HepG2 (cell line): Measurements from ENCODE around the gene ZDHHC8. TPM values are rescaled to one million over a fixed set of nuclear protein-coding genes. Genes with fewer than 3 reads are reported as not detected.

Source experiments
- ATAC-seq: fragments of 200-7000 bp; cut with Tn5 transposase; 3 replicates; pipeline ENCODE4 v1.9.1; 2020; ENCODE audit warnings: mild to moderate bottlenecking, moderate library complexity
- BruUV-seq: library from RNA; stranded (reverse); fragments of 400-500 nt; replicated peaks from 2 replicates; lab custom pipeline; 2021; lab: Mats Ljungman, UMichigan
- CTCF ChIA-PET: fragments of 300-600 bp; formaldehyde crosslinking; extraction: SDS; loops from one replicate; lab custom pipeline; 2021; ENCODE audit warnings: low total read pairs, inconsistent platforms, low intra/inter-chr PET ratio; lab: Yijun Ruan, JAX
- POLR2A ChIA-PET: fragments of 350-600 bp; sonication (Branson Sonifier 250); formaldehyde crosslinking; loops from one replicate; lab custom pipeline; 2020; ENCODE audit warnings: antibody characterized with exemption, inconsistent platforms; lab: Yijun Ruan, JAX
- DNase-seq: peaks from one replicate; pipeline ENCODE4 v3.0.0-alpha.2; 2015; ENCODE audit warnings: low spot score
- FAIRE-seq: peaks from 3 replicates; lab custom pipeline; 2011; peaks lifted over from hg19 to GRCh38; lab: Jason Lieb, UNC
- H2AFZ ChIP-seq: one replicate; pipeline ENCODE4 v1.6.1; 2011; ENCODE audit warnings: low read length, inconsistent platforms
- H3K27ac ChIP-seq: fragments of 300-600 bp; 3 replicates; pipeline ENCODE4 v1.8.0; 2011; ENCODE audit warnings: mixed run types, mild to moderate bottlenecking, mixed read lengths, low read length, inconsistent platforms; ENCODE audit not compliant: insufficient read depth; ENCODE audit errors: extremely low read length
- H3K27me3 ChIP-seq, 2 experiments: fragments of 200-600 bp in 1 of 2; 2 replicates in 1 of 2; 3 replicates in 1 of 2; pipeline versions ENCODE4 v1.6.0 to v1.8.0; 2011; ENCODE audit warnings: low read length in 2 of 2, mild to moderate bottlenecking in 2 of 2, moderate library complexity in 2 of 2, inconsistent platforms in 1 of 2; ENCODE audit not compliant: insufficient read depth in 2 of 2, control insufficient read depth in 1 of 2
- H3K36me3 ChIP-seq, 2 experiments: fragments of 200-600 bp in 1 of 2; replicated peaks in 1 of 2; 2 replicates in 1 of 2; 3 replicates in 1 of 2; pipeline versions ENCODE4 v1.5.1 to v1.8.0; 2011; ENCODE audit warnings: low read length in 2 of 2, inconsistent platforms in 1 of 2; ENCODE audit not compliant: insufficient read depth in 2 of 2, control insufficient read depth in 1 of 2
- H3K4me1 ChIP-seq: 2 replicates; pipeline ENCODE4 v1.5.1; 2012; ENCODE audit warnings: low read length, inconsistent platforms; ENCODE audit not compliant: insufficient read depth
- H3K4me2 ChIP-seq: 2 replicates; pipeline ENCODE4 v1.6.0; 2011; ENCODE audit warnings: low read depth, low read length, inconsistent platforms
- H3K4me3 ChIP-seq, 3 experiments: fragments of 200-600 bp in 1 of 3; sonication (generic), shearing (Covaris generic) in 1 of 3; replicated peaks in 1 of 3; 2 replicates each; pipeline ENCODE4 v1.5.1; 2011 to 2016; ENCODE audit warnings: low read length in 3 of 3, inconsistent platforms in 2 of 3, low read depth in 2 of 3, mild to moderate bottlenecking in 2 of 3, control low read depth in 1 of 3, mixed read lengths in 1 of 3; ENCODE audit not compliant: insufficient read depth in 1 of 3
- H3K79me2 ChIP-seq: one replicate; pipeline ENCODE4 v1.6.1; 2011; ENCODE audit warnings: low read length, inconsistent platforms; ENCODE audit not compliant: insufficient read depth
- H3K9ac ChIP-seq: 2 replicates; pipeline ENCODE4 v1.6.0; 2011; ENCODE audit warnings: mild to moderate bottlenecking, low read depth, low read length, inconsistent platforms; ENCODE audit not compliant: insufficient read depth
- H3K9me3 ChIP-seq: 2 replicates; pipeline ENCODE4 v1.5.1; 2012; ENCODE audit warnings: mild to moderate bottlenecking, low read length
- H4K20me1 ChIP-seq: 2 replicates; pipeline ENCODE4 v1.6.0; 2011; ENCODE audit warnings: inconsistent platforms, mild to moderate bottlenecking, low read length, moderate library complexity; ENCODE audit not compliant: insufficient read depth
- AGO2 ChIP-seq: fragments of 200-400 bp; formaldehyde crosslinking; optimal IDR thresholded peaks from 2 replicates; pipeline ENCODE3; 2017; ENCODE audit warnings: mild to moderate bottlenecking, low read depth, low read length, moderate library complexity
- FOXA3 ChIP-seq: IDR thresholded peaks from 2 replicates; pipeline ENCODE4 v1.6.1; 2016; ENCODE audit warnings: missing genetic modification reagents, missing compliant biosample characterization
- GMEB1 ChIP-seq: sonication (generic); formaldehyde crosslinking; IDR thresholded peaks from 2 replicates; pipeline ENCODE4 v1.5.1; 2020; ENCODE audit warnings: missing genetic modification reagents, mild to moderate bottlenecking, borderline replicate concordance
- KLF12 ChIP-seq: sonication (generic); formaldehyde crosslinking; IDR thresholded peaks from 2 replicates; pipeline ENCODE4 v1.4.0; 2020; ENCODE audit warnings: missing genetic modification reagents, borderline replicate concordance
- MTF1 ChIP-seq: sonication (generic); formaldehyde crosslinking; IDR thresholded peaks from 2 replicates; pipeline ENCODE4 v1.5.0; 2020; ENCODE audit warnings: missing genetic modification reagents
- NFE2L2 ChIP-seq: fragments of 150-350 bp; IDR thresholded peaks from 2 replicates; pipeline ENCODE4 v1.6.1; 2014; ENCODE audit warnings: low read length
- PRMT3 ChIP-seq: sonication (generic); formaldehyde crosslinking; IDR thresholded peaks from 2 replicates; pipeline ENCODE4 v1.8.1; 2022; ENCODE audit warnings: low read depth, mild to moderate bottlenecking, moderate library complexity, missing genetic modification reagents, borderline replicate concordance
- TRAFD1 ChIP-seq: sonication (generic); formaldehyde crosslinking; IDR thresholded peaks from 2 replicates; pipeline ENCODE4 v1.5.1; 2020; ENCODE audit warnings: missing genetic modification reagents, mild to moderate bottlenecking, borderline replicate concordance
- ZBTB7A ChIP-seq: sonication (generic); formaldehyde crosslinking; IDR thresholded peaks from 2 replicates; pipeline ENCODE4 v1.8.0; 2022; ENCODE audit warnings: mild to moderate bottlenecking, missing genetic modification reagents
- ZMYM3 ChIP-seq: sonication (generic); formaldehyde crosslinking; IDR thresholded peaks from 2 replicates; pipeline ENCODE4 v1.5.1; 2020; ENCODE audit warnings: mild to moderate bottlenecking, missing genetic modification reagents
- ZNF354B ChIP-seq: sonication (generic); formaldehyde crosslinking; IDR thresholded peaks from 2 replicates; pipeline ENCODE4 v1.8.0; 2022; ENCODE audit warnings: mild to moderate bottlenecking, missing genetic modification reagents
- WGBS: methylation state at CpG from one replicate; pipeline ENCODE4 v1.1.6; 2017; ENCODE audit warnings: low lambda C conversion rate; 5-methylcytosine and 5-hydroxymethylcytosine counted together
- in situ Hi-C: cut with HindIII; loops from 2 replicates; pipeline ENCODE4 v1.10.0; 2017; ENCODE audit warnings: low pct_unique_long_range_greater_than_20kb; ENCODE audit not compliant: extremely low pct_ligation_motif_present
- intact Hi-C: fragments of 100-400 bp; cut with micrococcal nuclease; formaldehyde crosslinking; loops from one replicate; pipeline ENCODE4 v1.10.0; 2022; ENCODE audit not compliant: unreplicated experiment
- polyA plus RNA-seq, 8 experiments: library from polyadenylated mRNA; depleted of rRNA in 3 of 8; stranded (reverse) in 7 of 8; unstranded in 1 of 8; fragments of >200 nt; fragmentation: Illumina TruSeq in 4 of 8; extraction: Trizol in 4 of 8; gene quantifications; 2 replicates each; pipeline versions ENCODE4 v1.2.1 to v1.2.3, GENCODE V29; 2011 to 2016; ENCODE audit warnings: low read depth in 4 of 8, missing spikeins in 1 of 8, mixed read lengths in 1 of 8; ENCODE audit not compliant: insufficient read depth in 1 of 8
- total RNA-seq, 5 experiments: library from RNA; depleted of rRNA; stranded (reverse); fragments of >200 nt; fragmentation: Illumina TruSeq; extraction: Trizol; gene quantifications; 2 replicates each; pipeline ENCODE4 v1.2.3, GENCODE V29; 2016; ENCODE audit warnings: low read depth in 1 of 5
- TF ChIP-seq, protein P1 (sequence below): sonication (generic); formaldehyde crosslinking; IDR thresholded peaks from 2 replicates; pipeline ENCODE4 v1.4.0; 2020; ENCODE audit warnings: mild to moderate bottlenecking, missing genetic modification reagents
- TF ChIP-seq, protein P2 (sequence below): sonication (generic); formaldehyde crosslinking; IDR thresholded peaks from 2 replicates; pipeline ENCODE4; 2020; ENCODE audit warnings: missing genetic modification reagents, mild to moderate bottlenecking, borderline replicate concordance
- TF ChIP-seq, protein P3 (sequence below): sonication (generic); formaldehyde crosslinking; IDR thresholded peaks from 2 replicates; pipeline ENCODE4 v1.4.0; 2020; ENCODE audit warnings: low read depth, mild to moderate bottlenecking, missing genetic modification reagents

The ZDHHC8 gene
- total and polyA plus RNA-seq, 2 of the 13 experiments (the other 11 are each of a cell fraction or from before 2014, with no cell fraction given), result 7.5 to 21.3 TPM

DNA sequence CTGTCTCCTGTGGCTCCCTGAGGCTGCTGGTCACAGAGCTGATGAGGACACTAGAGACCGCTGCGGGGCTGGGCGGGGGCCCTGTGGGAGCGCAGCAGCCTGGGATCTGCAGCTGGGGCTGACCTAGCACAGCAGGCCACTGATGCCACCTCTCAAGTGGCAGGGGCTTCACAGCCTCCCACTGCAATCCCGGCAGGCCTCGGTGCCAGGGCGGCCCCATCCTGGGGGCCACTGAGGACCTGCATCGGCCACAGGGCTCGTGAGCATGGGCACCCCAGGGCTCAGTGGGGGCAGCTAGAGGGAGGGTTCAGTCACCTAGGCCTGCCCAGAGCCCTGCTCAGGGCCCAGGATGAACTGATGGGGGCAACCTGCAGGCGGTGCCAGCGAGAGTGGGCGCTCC is 33.8 kb downstream of the ZDHHC8 start:
- ChIA-PET POLR2A (no interaction called here), CTCF (no interaction called here)
- Histone ChIP-seq H3K27ac (no peak overlapping the region), H3K27me3 (peaks cover 11 to 46% of the 10 kb centered on the region in 2 experiments), H3K9me3 (no peaks in the 10 kb centered on the region), H3K4me1 (no peaks in the 10 kb centered on the region), H4K20me1 (peaks cover 3% of the 10 kb centered on the region; the same call in 1 of the 2 replicates), H3K4me2 (no peak overlapping the region), H3K36me3 (no peaks in the 10 kb centered on the region), H3K9ac (no peak overlapping the region), H3K79me2 (no peaks in the 10 kb centered on the region), H3K4me3 (no peak overlapping the region), H2AFZ (no peak overlapping the region)
- in situ Hi-C loops, result loop anchor here (25.0 kb wide), 1 partner anchor 1203 kb away; no protein-coding TSS in a partner anchor
- intact Hi-C loops, result no loop called here
- no peak for DNase-seq
- WGBS, result 3% methylated on average over 7 of the region's 12 CpGs
- no peak for ATAC-seq
- BruUV-seq, result no TSS peak
- FAIRE-seq, result no peak
- no peak for TF ChIP-seq TRAFD1 (CRISPR knock-in tag)
- TF ChIP-seq, protein P1, sequence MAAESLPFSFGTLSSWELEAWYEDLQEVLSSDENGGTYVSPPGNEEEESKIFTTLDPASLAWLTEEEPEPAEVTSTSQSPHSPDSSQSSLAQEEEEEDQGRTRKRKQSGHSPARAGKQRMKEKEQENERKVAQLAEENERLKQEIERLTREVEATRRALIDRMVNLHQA (CRISPR knock-in tag), result no peak
- TF ChIP-seq FOXA3 (CRISPR knock-in tag), result no peak
- TF ChIP-seq ZBTB7A (CRISPR knock-in tag), result no peak
- TF ChIP-seq ZMYM3 (CRISPR knock-in tag), result no peak
- TF ChIP-seq MTF1, result no peak
- TF ChIP-seq, protein P2, sequence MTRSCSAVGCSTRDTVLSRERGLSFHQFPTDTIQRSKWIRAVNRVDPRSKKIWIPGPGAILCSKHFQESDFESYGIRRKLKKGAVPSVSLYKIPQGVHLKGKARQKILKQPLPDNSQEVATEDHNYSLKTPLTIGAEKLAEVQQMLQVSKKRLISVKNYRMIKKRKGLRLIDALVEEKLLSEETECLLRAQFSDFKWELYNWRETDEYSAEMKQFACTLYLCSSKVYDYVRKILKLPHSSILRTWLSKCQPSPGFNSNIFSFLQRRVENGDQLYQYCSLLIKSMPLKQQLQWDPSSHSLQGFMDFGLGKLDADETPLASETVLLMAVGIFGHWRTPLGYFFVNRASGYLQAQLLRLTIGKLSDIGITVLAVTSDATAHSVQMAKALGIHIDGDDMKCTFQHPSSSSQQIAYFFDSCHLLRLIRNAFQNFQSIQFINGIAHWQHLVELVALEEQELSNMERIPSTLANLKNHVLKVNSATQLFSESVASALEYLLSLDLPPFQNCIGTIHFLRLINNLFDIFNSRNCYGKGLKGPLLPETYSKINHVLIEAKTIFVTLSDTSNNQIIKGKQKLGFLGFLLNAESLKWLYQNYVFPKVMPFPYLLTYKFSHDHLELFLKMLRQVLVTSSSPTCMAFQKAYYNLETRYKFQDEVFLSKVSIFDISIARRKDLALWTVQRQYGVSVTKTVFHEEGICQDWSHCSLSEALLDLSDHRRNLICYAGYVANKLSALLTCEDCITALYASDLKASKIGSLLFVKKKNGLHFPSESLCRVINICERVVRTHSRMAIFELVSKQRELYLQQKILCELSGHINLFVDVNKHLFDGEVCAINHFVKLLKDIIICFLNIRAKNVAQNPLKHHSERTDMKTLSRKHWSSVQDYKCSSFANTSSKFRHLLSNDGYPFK (CRISPR knock-in tag), result no peak
- no peak for TF ChIP-seq KLF12
- TF ChIP-seq AGO2, result no peak
- TF ChIP-seq ZNF354B (CRISPR knock-in tag), result no peak
- no peak for TF ChIP-seq GMEB1
- no peak for TF ChIP-seq PRMT3 (CRISPR knock-in tag)
- TF ChIP-seq, protein P3, sequence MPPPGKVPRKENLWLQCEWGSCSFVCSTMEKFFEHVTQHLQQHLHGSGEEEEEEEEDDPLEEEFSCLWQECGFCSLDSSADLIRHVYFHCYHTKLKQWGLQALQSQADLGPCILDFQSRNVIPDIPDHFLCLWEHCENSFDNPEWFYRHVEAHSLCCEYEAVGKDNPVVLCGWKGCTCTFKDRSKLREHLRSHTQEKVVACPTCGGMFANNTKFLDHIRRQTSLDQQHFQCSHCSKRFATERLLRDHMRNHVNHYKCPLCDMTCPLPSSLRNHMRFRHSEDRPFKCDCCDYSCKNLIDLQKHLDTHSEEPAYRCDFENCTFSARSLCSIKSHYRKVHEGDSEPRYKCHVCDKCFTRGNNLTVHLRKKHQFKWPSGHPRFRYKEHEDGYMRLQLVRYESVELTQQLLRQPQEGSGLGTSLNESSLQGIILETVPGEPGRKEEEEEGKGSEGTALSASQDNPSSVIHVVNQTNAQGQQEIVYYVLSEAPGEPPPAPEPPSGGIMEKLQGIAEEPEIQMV, result no peak
- no peak for TF ChIP-seq NFE2L2
